HepG2 (cell line): ENCODE results near the gene LRRC3C. TPM values are rescaled to one million over a fixed set of nuclear protein-coding genes. Genes with fewer than 3 reads are reported as not detected.

Experiments
- BCL3 ChIP-seq: sonication (generic); formaldehyde crosslinking; IDR thresholded peaks from 2 replicates; pipeline ENCODE4 v1.5.1; 2020; ENCODE audit warnings: mild to moderate bottlenecking, missing genetic modification reagents, moderate library complexity
- DR1 ChIP-seq: sonication (generic); formaldehyde crosslinking; IDR thresholded peaks from 2 replicates; pipeline ENCODE4 v1.8.0; 2021; ENCODE audit warnings: mild to moderate bottlenecking, missing genetic modification reagents, inconsistent platforms
- ELF4 ChIP-seq: sonication (generic); formaldehyde crosslinking; IDR thresholded peaks from 2 replicates; pipeline ENCODE4 v1.5.0; 2020; ENCODE audit warnings: missing genetic modification reagents, mild to moderate bottlenecking, moderate library complexity, borderline replicate concordance
- ETV6 ChIP-seq: sonication (generic); formaldehyde crosslinking; conservative IDR thresholded peaks from 2 replicates; pipeline ENCODE4 v1.4.0; 2020; ENCODE audit warnings: missing genetic modification reagents
- GRHL1 ChIP-seq: sonication (generic); formaldehyde crosslinking; conservative IDR thresholded peaks from 2 replicates; pipeline ENCODE4 v1.8.0; 2022; ENCODE audit warnings: missing genetic modification reagents
- JARID2 ChIP-seq: sonication (generic); formaldehyde crosslinking; IDR thresholded peaks from 2 replicates; pipeline ENCODE4 v1.8.1; 2023; ENCODE audit warnings: missing genetic modification reagents, inconsistent platforms; ENCODE audit not compliant: insufficient replicate concordance
- KAT8 ChIP-seq: IDR thresholded peaks from 2 replicates; pipeline ENCODE4 v1.6.1; 2016; ENCODE audit warnings: missing genetic modification reagents, missing compliant biosample characterization
- MXI1 ChIP-seq: IDR thresholded peaks from 3 replicates; pipeline ENCODE4 v1.6.1; 2012; ENCODE audit warnings: low read depth, low read length, inconsistent platforms, borderline replicate concordance
- NCOR1 ChIP-seq: fragments of 200-600 bp; sonication (generic); IDR thresholded peaks from 2 replicates; pipeline ENCODE4 v1.7.0; 2017; ENCODE audit warnings: antibody characterized with exemption, low read length, borderline replicate concordance
- NFE2 ChIP-seq: sonication (generic); formaldehyde crosslinking; IDR thresholded peaks from 2 replicates; pipeline ENCODE4 v1.4.0; 2020; ENCODE audit warnings: missing genetic modification reagents
- PLRG1 ChIP-seq: fragments of 450-650 bp; conservative IDR thresholded peaks from 2 replicates; pipeline ENCODE4 v1.6.1; 2016
- POGZ ChIP-seq: sonication (generic); formaldehyde crosslinking; IDR thresholded peaks from 2 replicates; pipeline ENCODE4 v1.4.0; 2020; ENCODE audit warnings: mild to moderate bottlenecking, missing genetic modification reagents
- POLR2A ChIP-seq, 2 experiments: IDR thresholded peaks; 2 replicates each; pipeline ENCODE4 v1.6.1; 2011; ENCODE audit warnings: low read depth in 2 of 2, low read length in 2 of 2, mild to moderate bottlenecking in 1 of 2, moderate library complexity in 1 of 2; ENCODE audit not compliant: insufficient read depth in 1 of 2
- POLR2G ChIP-seq: fragments of 200-400 bp; formaldehyde crosslinking; IDR thresholded peaks from 2 replicates; pipeline ENCODE4 v1.6.1; 2018; ENCODE audit warnings: mild to moderate bottlenecking, low read depth, low read length, moderate library complexity
- TAF1 ChIP-seq: sonication (generic); formaldehyde crosslinking; IDR thresholded peaks from 2 replicates; pipeline ENCODE4 v1.4.0; 2020; ENCODE audit warnings: missing genetic modification reagents
- TARDBP ChIP-seq: sonication (generic); formaldehyde crosslinking; IDR thresholded peaks from 2 replicates; pipeline ENCODE4 v1.8.0; 2022; ENCODE audit warnings: mild to moderate bottlenecking, missing genetic modification reagents
- YY1 ChIP-seq: IDR thresholded peaks from 2 replicates; pipeline ENCODE4 v1.6.1; 2011; ENCODE audit warnings: low read length, low read depth, moderate library complexity, mild to moderate bottlenecking; ENCODE audit not compliant: insufficient read depth, insufficient replicate concordance
- ZNF142 ChIP-seq: sonication (generic); formaldehyde crosslinking; IDR thresholded peaks from 2 replicates; pipeline ENCODE4 v1.4.0; 2020; ENCODE audit warnings: missing genetic modification reagents
- ZNF225 ChIP-seq: sonication (generic); formaldehyde crosslinking; IDR thresholded peaks from 2 replicates; pipeline ENCODE4 v1.4.0; 2020; ENCODE audit warnings: mild to moderate bottlenecking, missing genetic modification reagents
- ZNF234 ChIP-seq: sonication (generic); formaldehyde crosslinking; conservative IDR thresholded peaks from 2 replicates; pipeline ENCODE4 v1.5.1; 2020; ENCODE audit warnings: mild to moderate bottlenecking, missing genetic modification reagents
- ZSCAN25 ChIP-seq: sonication (generic); formaldehyde crosslinking; IDR thresholded peaks from 2 replicates; pipeline ENCODE4 v1.8.0; 2022; ENCODE audit warnings: mild to moderate bottlenecking, missing genetic modification reagents
- polyA plus RNA-seq, 8 experiments: library from polyadenylated mRNA; depleted of rRNA in 3 of 8; stranded (reverse) in 7 of 8; unstranded in 1 of 8; fragments of >200 nt; fragmentation: Illumina TruSeq in 4 of 8; extraction: Trizol in 4 of 8; gene quantifications; 2 replicates each; pipeline versions ENCODE4 v1.2.1 to v1.2.3, GENCODE V29; 2011 to 2016; ENCODE audit warnings: low read depth in 4 of 8, missing spikeins in 1 of 8, mixed read lengths in 1 of 8; ENCODE audit not compliant: insufficient read depth in 1 of 8
- total RNA-seq, 5 experiments: library from RNA; depleted of rRNA; stranded (reverse); fragments of >200 nt; fragmentation: Illumina TruSeq; extraction: Trizol; gene quantifications; 2 replicates each; pipeline ENCODE4 v1.2.3, GENCODE V29; 2016; ENCODE audit warnings: low read depth in 1 of 5

LRRC3C gene
- total and polyA plus RNA-seq, 2 of the 13 experiments (the other 11 are each of a cell fraction or from before 2014, with no cell fraction given): 0.17 TPM; not detected in 1

GRCh38 chr17:39952680-39953470 lies 25.3 kb downstream of the LRRC3C start (continued):
- TF ChIP-seq ZNF142 (CRISPR knock-in tag) (no peak), NCOR1 (no peak), ETV6 (CRISPR knock-in tag) (no peak), POLR2A (IDR thresholded peaks at IDR 0.05; ENCODE audit: insufficient read depth in 1 of 2, low read depth in 2 of 2, low read length in 2 of 2) (peak in 1 of 2 experiments; percentile 77; a peak in 2 of 4 replicates), ELF4 (no peak), YY1 (peak; percentile 71), DR1 (CRISPR knock-in tag) (no peak), TARDBP (peak; percentile 61; the same call in 1 of the 2 replicates), GRHL1 (CRISPR knock-in tag) (no peak), PLRG1 (no peak), ZNF225 (0 out of 2 replicates have a peak, but pooled peaks have one; percentile 45), JARID2 (no peak), ZSCAN25 (CRISPR knock-in tag) (0 out of 2 replicates have a peak, but pooled peaks have one; percentile 25), ZNF234 (CRISPR knock-in tag) (no peak), TAF1 (peak; percentile 54; the same call in 1 of the 2 replicates), POLR2G (peak; percentile 49; the same call in 1 of the 2 replicates), MXI1 (peak; percentile 61; the same call in 1 of the 3 replicates), POGZ (CRISPR knock-in tag) (0 out of 2 replicates have a peak, but pooled peaks have one; percentile 21), NFE2 (CRISPR knock-in tag) (no peak), KAT8 (CRISPR knock-in tag) (0 out of 2 replicates have a peak, but pooled peaks have one; percentile 37), BCL3 (CRISPR knock-in tag) (0 out of 2 replicates have a peak, but pooled peaks have one; percentile 62)
